HL-60 (cell line): ENCODE measurements around the gene PRTN3.

Source experiments
- DNase-seq, 2 experiments: peaks; one replicate each; pipeline ENCODE4 v3.0.0-alpha.2; 2010 to 2020; ENCODE audit warnings: low read depth in 1 of 2, low spot score in 1 of 2
- H3K27ac ChIP-seq: fragments of 250-450 bp; sonication (Bioruptor Pico); replicated peaks from 2 replicates; pipeline ENCODE4 v1.5.1; 2020; ENCODE audit warnings: mild to moderate bottlenecking, moderate library complexity
- H3K27me3 ChIP-seq: fragments of 250-450 bp; sonication (Bioruptor Pico); 2 replicates; pipeline ENCODE4 v1.5.1; 2021; ENCODE audit warnings: mild to moderate bottlenecking, moderate library complexity; ENCODE audit not compliant: insufficient read depth, poor library complexity, severe bottlenecking
- H3K4me3 ChIP-seq: replicated peaks from 2 replicates; pipeline ENCODE4 v1.5.1; 2011; ENCODE audit warnings: mild to moderate bottlenecking, control low read depth, low read length; ENCODE audit not compliant: insufficient read depth
- GABPA ChIP-seq: IDR thresholded peaks from 2 replicates; pipeline ENCODE4 v1.6.1; 2012; ENCODE audit warnings: low read depth
- POLR2AphosphoS5 ChIP-seq: IDR thresholded peaks from 2 replicates; pipeline ENCODE4 v1.6.1; 2012; ENCODE audit warnings: low read depth
- SPI1 ChIP-seq: IDR thresholded peaks from 2 replicates; pipeline ENCODE4 v1.6.1; 2012; ENCODE audit warnings: low read depth, mild to moderate bottlenecking, borderline replicate concordance
- TF ChIP-seq, protein P1 (sequence below): IDR thresholded peaks from 2 replicates; pipeline ENCODE4 v1.6.1; 2012; ENCODE audit warnings: low read depth; ENCODE audit not compliant: insufficient replicate concordance
- TF ChIP-seq, protein P2 (sequence below): IDR thresholded peaks from one replicate; pipeline ENCODE4 v1.5.1; 2011; ENCODE audit warnings: low read length, control low read depth, inconsistent platforms; ENCODE audit not compliant: insufficient read depth

Gene PRTN3

DNA sequence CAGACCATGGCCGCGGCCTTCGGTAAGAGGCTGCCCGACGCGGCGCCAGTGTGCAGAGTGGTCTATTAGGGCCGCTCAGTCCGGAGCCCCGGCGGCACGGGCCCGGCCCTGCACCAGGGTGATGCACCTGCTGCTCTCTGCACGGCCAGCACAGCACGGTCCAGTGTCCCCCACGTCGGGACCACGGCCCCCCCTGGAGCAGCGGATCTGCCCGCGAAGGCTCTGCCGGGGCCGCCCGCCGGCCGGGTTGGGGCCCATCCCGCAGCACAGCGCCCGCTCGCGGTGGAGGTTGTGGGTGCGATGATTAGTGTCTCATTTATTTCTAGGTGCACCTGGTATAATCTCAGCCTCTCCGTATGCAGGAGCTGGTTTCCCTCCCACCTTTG lies 35.6 kb upstream of the PRTN3 start:
- H3K27ac ChIP-seq = no peak overlapping the region
- H3K4me3 ChIP-seq = no peak overlapping the region
- peak in 1 of 2 experiments; percentile 59 for DNase-seq
- H3K27me3 ChIP-seq = no peaks in the 10 kb centered on the region
- TF ChIP-seq POLR2AphosphoS5 = peak; percentile 9; the same call in 1 of the 2 replicates
- no peak for TF ChIP-seq GABPA
- TF ChIP-seq, protein P1, sequence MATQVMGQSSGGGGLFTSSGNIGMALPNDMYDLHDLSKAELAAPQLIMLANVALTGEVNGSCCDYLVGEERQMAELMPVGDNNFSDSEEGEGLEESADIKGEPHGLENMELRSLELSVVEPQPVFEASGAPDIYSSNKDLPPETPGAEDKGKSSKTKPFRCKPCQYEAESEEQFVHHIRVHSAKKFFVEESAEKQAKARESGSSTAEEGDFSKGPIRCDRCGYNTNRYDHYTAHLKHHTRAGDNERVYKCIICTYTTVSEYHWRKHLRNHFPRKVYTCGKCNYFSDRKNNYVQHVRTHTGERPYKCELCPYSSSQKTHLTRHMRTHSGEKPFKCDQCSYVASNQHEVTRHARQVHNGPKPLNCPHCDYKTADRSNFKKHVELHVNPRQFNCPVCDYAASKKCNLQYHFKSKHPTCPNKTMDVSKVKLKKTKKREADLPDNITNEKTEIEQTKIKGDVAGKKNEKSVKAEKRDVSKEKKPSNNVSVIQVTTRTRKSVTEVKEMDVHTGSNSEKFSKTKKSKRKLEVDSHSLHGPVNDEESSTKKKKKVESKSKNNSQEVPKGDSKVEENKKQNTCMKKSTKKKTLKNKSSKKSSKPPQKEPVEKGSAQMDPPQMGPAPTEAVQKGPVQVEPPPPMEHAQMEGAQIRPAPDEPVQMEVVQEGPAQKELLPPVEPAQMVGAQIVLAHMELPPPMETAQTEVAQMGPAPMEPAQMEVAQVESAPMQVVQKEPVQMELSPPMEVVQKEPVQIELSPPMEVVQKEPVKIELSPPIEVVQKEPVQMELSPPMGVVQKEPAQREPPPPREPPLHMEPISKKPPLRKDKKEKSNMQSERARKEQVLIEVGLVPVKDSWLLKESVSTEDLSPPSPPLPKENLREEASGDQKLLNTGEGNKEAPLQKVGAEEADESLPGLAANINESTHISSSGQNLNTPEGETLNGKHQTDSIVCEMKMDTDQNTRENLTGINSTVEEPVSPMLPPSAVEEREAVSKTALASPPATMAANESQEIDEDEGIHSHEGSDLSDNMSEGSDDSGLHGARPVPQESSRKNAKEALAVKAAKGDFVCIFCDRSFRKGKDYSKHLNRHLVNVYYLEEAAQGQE = no peak
- TF ChIP-seq, protein P2, sequence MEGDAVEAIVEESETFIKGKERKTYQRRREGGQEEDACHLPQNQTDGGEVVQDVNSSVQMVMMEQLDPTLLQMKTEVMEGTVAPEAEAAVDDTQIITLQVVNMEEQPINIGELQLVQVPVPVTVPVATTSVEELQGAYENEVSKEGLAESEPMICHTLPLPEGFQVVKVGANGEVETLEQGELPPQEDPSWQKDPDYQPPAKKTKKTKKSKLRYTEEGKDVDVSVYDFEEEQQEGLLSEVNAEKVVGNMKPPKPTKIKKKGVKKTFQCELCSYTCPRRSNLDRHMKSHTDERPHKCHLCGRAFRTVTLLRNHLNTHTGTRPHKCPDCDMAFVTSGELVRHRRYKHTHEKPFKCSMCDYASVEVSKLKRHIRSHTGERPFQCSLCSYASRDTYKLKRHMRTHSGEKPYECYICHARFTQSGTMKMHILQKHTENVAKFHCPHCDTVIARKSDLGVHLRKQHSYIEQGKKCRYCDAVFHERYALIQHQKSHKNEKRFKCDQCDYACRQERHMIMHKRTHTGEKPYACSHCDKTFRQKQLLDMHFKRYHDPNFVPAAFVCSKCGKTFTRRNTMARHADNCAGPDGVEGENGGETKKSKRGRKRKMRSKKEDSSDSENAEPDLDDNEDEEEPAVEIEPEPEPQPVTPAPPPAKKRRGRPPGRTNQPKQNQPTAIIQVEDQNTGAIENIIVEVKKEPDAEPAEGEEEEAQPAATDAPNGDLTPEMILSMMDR = no peak

DNA sequence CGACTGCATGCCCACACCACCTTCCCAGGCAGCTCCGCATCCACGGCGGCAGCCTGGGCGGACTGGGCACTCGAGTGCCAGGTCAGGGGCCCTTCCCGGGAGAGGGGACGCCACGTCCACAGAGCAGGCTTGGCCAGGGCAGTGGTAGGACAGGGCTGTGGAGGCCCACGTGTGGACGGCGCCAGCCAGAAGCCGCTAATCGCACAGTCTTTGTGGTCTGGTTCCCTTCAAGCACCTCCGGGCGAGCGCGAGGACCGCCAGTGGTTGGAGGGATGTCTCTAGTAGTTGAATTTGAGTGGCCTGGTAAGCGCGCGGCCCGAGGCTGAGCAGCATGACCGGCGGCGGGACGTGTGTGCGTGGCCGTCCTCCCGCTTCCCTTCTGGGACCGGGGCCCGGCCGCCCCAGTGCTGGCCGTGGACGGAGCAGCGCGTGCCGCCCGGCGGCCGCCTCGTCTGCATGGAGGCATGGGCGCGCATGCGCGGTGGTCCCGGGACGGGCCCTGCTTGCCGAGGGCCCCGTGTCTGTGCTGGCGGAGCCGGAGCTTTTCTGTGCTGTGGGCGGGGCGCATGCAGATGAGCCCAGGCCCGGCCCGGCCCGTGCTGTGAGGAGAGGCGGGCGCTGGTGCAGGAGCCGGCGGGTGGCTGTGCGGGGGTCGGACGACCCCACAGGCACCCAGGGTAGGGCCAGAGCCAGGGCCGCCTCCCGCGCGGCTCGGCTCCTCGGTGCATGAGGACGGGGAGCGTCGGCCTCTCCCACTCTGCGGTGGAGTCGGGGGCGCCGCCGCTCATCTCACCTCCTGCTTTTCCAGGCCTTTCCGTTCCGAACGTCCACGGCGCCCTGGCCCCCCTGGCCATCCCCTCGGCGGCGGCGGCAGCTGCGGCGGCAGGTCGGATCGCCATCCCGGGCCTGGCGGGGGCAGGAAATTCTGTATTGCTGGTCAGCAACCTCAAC lies 34.9 kb upstream of the PRTN3 start:
- TF ChIP-seq POLR2AphosphoS5 (no peak; the same call in 1 of the 2 replicates), GABPA (no peak), SPI1 (no peak)
- TF ChIP-seq, protein P1 = no peak
- TF ChIP-seq, protein P2 = no peak
- no peaks in the 10 kb centered on the region for H3K27me3 ChIP-seq
- peak in 1 of 2 experiments; percentile 63 for DNase-seq
- H3K27ac ChIP-seq = no peak overlapping the region
- H3K4me3 ChIP-seq = no peak overlapping the region

DNA sequence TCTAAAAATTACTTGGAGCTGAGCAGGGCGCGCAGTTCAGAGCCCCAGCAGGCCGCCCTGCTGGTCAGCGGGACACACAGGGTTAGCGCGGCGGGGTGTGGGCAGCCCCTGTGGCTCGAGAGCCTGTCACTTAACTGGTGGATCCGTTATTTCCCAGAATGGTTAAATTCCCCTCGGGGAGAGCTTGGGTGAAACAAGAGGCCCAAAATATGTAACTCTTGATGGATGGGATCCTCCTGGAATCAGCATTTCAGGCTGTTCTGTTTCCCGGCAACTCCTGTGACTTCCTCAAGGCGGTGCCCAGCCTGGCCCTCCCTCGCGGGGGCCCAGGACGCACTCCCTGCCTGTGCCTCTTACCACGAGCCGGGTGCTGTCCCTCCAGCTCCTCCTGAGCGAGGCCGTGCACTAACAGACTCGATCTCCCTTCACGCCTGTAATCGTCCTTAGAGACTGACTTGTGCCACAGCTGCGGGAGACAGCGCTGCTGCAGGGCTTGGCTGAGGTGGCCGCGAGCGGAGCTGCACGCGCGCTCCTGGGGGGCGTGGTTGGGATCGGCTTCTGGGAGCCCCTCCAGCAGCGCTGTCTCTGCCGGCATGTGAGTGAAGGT lies 33.9 kb upstream of the PRTN3 start:
- Histone ChIP-seq H3K4me3 (no peak overlapping the region), H3K27me3 (no peaks in the 10 kb centered on the region), H3K27ac (no peak overlapping the region)
- TF ChIP-seq GABPA = no peak
- peak; percentile 30; the same call in 1 of the 2 replicates for TF ChIP-seq POLR2AphosphoS5
- DNase-seq = peak; percentile 4 to 57
